GM18951 (cell line): ENCODE measurements around the gene FKBP2.

ENCODE experiments used
- POLR2A ChIP-seq: IDR thresholded peaks from 4 replicates; pipeline ENCODE4 v1.6.1; 2011; ENCODE audit warnings: mild to moderate bottlenecking; ENCODE audit not compliant: insufficient read length, insufficient read depth; ENCODE audit errors: extremely low read depth
- in situ Hi-C: fragments of 300-500 bp; cut with MboI; formaldehyde crosslinking; loops from one replicate; pipeline ENCODE4 v1.12.0; 2022; ENCODE audit warnings: low sequenced_read_pairs, mixed read lengths, inconsistent platforms; ENCODE audit not compliant: unreplicated experiment

Gene FKBP2

DNA sequence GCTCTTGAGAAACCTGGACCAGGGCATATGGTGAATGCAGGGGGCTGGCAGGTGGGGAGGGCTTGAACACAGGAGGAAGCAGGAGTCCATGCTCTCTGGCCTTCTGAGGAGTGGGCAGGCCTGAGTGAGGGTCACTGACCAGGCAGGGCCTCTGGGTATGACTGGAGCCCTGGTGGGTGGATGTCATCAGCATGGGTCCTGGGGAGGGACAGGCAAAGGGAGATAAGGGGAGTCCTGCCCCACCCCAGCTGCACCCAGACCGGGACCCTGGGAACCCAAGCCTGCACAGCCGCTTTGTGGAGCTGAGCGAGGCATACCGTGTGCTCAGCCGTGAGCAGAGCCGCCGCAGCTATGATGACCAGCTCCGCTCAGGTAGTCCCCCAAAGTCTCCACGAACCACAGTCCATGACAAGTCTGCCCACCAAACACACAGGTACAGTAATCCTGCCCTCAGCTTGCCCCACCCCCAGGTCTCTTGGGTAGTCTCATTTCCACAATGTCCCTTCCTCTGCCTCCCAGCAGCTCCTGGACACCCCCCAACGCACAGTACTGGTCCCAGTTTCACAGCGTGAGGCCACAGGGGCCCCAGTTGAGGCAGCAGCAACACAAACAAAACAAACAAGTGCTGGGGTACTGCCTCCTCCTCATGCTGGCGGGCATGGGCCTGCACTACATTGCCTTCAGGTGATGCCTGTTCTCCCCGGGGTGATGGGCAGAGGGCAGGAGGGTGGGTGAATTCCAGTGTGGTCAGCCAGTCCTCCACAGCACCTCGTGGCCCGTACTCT lies 8.5 kb upstream of the FKBP2 start:
- no peak for TF ChIP-seq POLR2A
- in situ Hi-C loops: no loop called here

- in situ Hi-C loops: no loop called here
- no peak for TF ChIP-seq POLR2A
Observed at GRCh38 chr11:64232967-64233315, 8.0 kb upstream of the FKBP2 start.

DNA sequence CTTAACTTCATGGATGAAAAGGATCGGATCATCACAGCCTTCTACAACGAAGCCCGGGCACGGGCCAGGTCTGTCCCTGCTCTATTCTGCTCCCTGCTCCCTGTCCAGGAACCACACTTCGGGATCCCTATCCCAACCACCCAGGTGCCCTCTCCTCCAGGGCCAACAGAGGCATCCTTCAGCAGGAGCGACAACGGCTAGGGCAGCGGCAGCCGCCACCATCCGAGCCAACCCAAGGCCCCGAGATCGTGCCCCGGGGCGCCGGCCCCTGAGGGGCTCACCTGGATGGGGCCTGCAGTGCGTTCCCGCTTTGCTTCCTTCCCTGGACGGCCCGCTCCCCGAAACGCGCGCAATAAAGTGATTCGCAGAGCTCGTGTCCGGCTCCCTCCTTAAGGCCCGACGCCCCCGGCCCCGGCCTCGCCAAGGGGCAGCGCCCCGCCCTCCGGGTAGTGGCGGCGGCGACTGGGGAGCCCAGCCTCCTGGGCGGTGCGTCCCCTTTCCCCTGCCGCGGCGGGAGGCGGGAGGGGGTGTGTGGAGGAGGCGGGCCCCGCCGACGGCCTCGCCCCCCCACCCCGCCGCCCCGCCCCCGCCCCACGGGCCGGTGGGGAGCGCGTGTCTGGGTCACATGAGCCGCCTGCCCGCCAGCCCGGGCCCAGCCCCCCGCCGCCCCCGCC lies 6.8 kb upstream of the FKBP2 start, which contains the start of gene VEGFB:
TSS of gene VEGFB (plus strand) at position 672 of the 674 bp plus-strand sequence. CDS start 250 bp downstream, outside the sequence.
- TF ChIP-seq POLR2A: no peak
- in situ Hi-C loops: no loop called here

- TF ChIP-seq POLR2A: no peak
- in situ Hi-C loops: no loop called here
Observed at GRCh38 chr11:64234647-64235379, 6.1 kb upstream of the FKBP2 start.

GRCh38 chr11:64235437-64236161 lies 5.3 kb upstream of the FKBP2 start:
- in situ Hi-C loops: no loop called here
- TF ChIP-seq POLR2A: no peak

- TF ChIP-seq POLR2A: no peak
- in situ Hi-C loops: no loop called here
Observed at GRCh38 chr11:64237484-64237951, 3.4 kb upstream of the FKBP2 start.

DNA sequence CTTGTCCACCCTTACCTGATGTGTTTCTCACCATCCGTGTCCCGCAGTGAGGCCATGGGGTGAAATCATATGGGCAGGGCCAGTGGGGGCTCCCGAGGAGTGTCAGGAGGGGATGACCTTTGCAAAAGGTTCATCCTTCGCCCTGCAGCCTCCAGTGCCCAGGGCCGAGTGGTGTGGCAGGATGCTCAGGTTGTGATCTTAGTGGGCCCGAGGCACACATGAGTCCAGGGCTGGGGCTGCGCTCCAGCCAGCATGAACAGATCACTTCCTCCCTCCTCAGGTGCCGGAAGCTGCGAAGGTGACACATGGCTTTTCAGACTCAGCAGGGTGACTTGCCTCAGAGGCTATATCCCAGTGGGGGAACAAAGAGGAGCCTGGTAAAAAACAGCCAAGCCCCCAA lies 2.8 kb upstream of the FKBP2 start:
- in situ Hi-C loops: no loop called here
- no peak for TF ChIP-seq POLR2A

DNA sequence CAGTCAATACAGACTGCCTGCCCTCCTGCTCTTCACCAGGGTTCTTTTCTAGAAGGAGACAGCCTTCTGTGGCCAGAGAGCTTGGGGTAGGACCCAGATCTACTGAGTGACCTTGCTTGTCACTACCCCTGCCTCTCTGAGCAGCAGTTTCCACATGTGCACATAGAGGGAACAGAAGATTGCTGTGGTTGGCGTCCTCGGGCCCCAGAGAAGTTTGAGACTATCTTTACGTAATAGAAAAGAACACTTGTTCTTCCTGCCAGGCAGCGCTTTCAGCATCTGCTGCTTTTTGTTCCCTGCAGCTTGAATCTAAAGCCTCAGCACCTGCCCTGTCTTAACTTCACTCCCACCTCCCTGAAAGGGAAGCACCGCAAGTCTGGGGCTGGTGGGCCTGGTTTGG lies 1.9 kb upstream of the FKBP2 start:
- in situ Hi-C loops: no loop called here

GRCh38 chr11:64239662-64240434 lies 1.0 kb upstream of the FKBP2 start:
- no peak for TF ChIP-seq POLR2A
- in situ Hi-C loops: no loop called here

More for the DNA sequence above, 1.9 kb upstream of the FKBP2 start:
- TF ChIP-seq POLR2A: no peak

DNA sequence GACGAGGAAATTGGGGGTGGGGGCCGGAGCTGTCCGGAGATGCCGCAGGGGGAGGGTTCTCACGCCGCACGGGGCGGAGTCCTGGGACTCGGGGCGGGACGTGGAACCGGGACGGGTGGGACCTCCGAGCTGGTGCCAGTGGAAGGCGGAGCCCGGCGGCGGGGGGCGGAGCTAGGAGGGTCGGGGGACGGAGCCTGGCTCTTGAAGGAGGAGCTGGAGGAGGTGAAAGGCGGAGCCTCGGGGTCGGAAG lies 271 bp downstream of the FKBP2 start:
- in situ Hi-C loops: no loop called here

GRCh38 chr11:64241491-64242374 lies 838 bp downstream of the FKBP2 start:
- in situ Hi-C loops: no loop called here
- TF ChIP-seq POLR2A: peak; percentile 70

More for the DNA sequence above, 271 bp downstream of the FKBP2 start:
- no peak for TF ChIP-seq POLR2A

GRCh38 chr11:64243236-64243854 lies 2.5 kb downstream of the FKBP2 start:
- in situ Hi-C loops: no loop called here
- no peak for TF ChIP-seq POLR2A
